WERI-Rb-1 (cell line): Measurements from ENCODE around the gene TNC.

Experiments used
- DNase-seq: peaks from one replicate; pipeline ENCODE4 v3.0.0-alpha.2; 2020
- H3K27ac ChIP-seq: fragments of 250-450 bp; sonication (Bioruptor Pico); 2 replicates; pipeline ENCODE4 v1.5.1; 2020; ENCODE audit warnings: mild to moderate bottlenecking, moderate library complexity
- H3K27me3 ChIP-seq: fragments of 250-450 bp; sonication (Bioruptor Pico); 2 replicates; pipeline ENCODE4 v1.5.1; 2021; ENCODE audit warnings: mild to moderate bottlenecking, low read depth, moderate library complexity; ENCODE audit not compliant: insufficient read depth, severe bottlenecking
- H3K36me3 ChIP-seq: fragments of 250-450 bp; sonication (Bioruptor Pico); 2 replicates; pipeline ENCODE4 v1.5.1; 2020; ENCODE audit warnings: mild to moderate bottlenecking, moderate library complexity
- H3K4me3 ChIP-seq: 2 replicates; pipeline ENCODE4 v1.5.1; 2011; ENCODE audit warnings: low read depth, mild to moderate bottlenecking, control low read depth, low read length
- H3K9me3 ChIP-seq: fragments of 250-450 bp; sonication (Bioruptor Pico); 2 replicates; pipeline ENCODE4 v1.5.1; 2021; ENCODE audit warnings: mild to moderate bottlenecking, moderate library complexity; ENCODE audit not compliant: severe bottlenecking
- TF ChIP-seq, protein P1 (sequence below): IDR thresholded peaks from 2 replicates; pipeline ENCODE4 v1.5.1; 2011; ENCODE audit warnings: low read depth, mild to moderate bottlenecking, control low read depth, inconsistent platforms, low read length

Gene TNC

DNA sequence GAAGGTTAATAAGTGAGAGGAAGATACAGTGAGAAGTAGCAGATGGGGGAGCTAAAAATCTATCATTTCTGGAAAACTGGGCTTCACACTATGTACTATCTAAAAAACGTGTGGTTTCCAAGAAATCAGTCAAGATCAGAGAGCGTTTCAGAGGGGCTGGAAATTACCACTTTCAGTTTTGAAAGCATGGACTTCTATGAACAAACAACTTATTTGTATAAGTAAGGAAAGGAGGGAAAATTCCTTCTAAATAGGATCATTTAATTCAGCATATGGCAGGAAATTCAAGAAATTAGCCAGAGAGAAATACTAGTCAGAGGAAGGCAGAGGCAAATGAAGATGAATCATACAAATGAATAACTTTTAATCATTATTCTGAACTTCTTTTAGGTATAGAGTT lies 11.3 kb downstream of the TNC start:
- TF ChIP-seq, protein P1, sequence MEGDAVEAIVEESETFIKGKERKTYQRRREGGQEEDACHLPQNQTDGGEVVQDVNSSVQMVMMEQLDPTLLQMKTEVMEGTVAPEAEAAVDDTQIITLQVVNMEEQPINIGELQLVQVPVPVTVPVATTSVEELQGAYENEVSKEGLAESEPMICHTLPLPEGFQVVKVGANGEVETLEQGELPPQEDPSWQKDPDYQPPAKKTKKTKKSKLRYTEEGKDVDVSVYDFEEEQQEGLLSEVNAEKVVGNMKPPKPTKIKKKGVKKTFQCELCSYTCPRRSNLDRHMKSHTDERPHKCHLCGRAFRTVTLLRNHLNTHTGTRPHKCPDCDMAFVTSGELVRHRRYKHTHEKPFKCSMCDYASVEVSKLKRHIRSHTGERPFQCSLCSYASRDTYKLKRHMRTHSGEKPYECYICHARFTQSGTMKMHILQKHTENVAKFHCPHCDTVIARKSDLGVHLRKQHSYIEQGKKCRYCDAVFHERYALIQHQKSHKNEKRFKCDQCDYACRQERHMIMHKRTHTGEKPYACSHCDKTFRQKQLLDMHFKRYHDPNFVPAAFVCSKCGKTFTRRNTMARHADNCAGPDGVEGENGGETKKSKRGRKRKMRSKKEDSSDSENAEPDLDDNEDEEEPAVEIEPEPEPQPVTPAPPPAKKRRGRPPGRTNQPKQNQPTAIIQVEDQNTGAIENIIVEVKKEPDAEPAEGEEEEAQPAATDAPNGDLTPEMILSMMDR: no peak
- Histone ChIP-seq H3K27me3 (no peaks in the 10 kb centered on the region), H3K9me3 (no peaks in the 10 kb centered on the region), H3K4me3 (no peak overlapping the region), H3K27ac (0 out of 2 replicates have a peak overlapping the region, but pooled peaks have one; percentile 1), H3K36me3 (no peaks in the 10 kb centered on the region; the same call in 1 of the 2 replicates)
- DNase-seq: no peak

DNA sequence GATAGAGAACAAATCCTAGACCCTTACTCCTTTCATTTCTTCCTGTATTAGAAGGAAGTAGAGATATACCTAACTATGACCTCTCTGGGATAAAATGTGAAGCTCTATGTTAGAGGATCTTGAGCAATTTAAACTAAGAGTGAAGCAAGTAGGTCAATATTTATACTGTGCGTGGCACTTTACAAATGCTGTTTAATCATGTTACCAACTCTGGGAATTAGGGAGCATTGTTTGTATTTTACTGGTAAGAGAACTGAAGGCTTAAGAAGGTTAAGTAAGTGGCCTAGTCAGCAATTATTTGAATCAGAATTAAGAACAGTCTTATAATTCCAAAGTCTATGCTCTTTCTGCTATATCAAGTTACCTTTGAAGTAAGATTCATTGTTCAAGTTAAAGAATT lies 12.0 kb downstream of the TNC start:
- H3K9me3 ChIP-seq: no peaks in the 10 kb centered on the region
- H3K27ac ChIP-seq: peak overlapping the region; percentile 8; the same call in 1 of the 2 replicates
- H3K27me3 ChIP-seq: no peaks in the 10 kb centered on the region
- TF ChIP-seq, protein P1: no peak
- H3K36me3 ChIP-seq: no peaks in the 10 kb centered on the region; the same call in 1 of the 2 replicates
- no peak overlapping the region for H3K4me3 ChIP-seq
- no peak for DNase-seq

DNA sequence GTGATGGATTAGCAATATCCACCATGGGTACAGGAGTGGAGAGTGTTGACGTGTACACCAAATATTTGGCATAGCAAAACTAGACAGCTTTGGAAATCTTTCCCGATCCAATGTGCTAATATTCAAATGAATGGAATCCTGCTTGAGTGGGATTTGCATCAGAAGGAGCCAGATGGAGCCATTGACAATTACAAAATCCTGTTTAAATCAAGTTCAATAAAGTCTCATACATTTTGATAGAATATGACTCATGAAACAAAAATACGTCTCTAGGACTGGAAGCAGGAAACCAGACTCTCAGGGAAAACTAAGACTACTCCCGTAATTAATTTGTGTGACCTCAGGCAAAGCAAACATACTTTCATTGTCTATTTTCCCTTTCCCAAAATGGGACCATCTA lies 13.0 kb downstream of the TNC start:
- H3K27me3 ChIP-seq: no peaks in the 10 kb centered on the region
- no peak for DNase-seq
- H3K27ac ChIP-seq: no peak overlapping the region
- H3K4me3 ChIP-seq: no peak overlapping the region
- TF ChIP-seq, protein P1: no peak
- no peaks in the 10 kb centered on the region; the same call in 1 of the 2 replicates for H3K36me3 ChIP-seq
- no peaks in the 10 kb centered on the region for H3K9me3 ChIP-seq

DNA sequence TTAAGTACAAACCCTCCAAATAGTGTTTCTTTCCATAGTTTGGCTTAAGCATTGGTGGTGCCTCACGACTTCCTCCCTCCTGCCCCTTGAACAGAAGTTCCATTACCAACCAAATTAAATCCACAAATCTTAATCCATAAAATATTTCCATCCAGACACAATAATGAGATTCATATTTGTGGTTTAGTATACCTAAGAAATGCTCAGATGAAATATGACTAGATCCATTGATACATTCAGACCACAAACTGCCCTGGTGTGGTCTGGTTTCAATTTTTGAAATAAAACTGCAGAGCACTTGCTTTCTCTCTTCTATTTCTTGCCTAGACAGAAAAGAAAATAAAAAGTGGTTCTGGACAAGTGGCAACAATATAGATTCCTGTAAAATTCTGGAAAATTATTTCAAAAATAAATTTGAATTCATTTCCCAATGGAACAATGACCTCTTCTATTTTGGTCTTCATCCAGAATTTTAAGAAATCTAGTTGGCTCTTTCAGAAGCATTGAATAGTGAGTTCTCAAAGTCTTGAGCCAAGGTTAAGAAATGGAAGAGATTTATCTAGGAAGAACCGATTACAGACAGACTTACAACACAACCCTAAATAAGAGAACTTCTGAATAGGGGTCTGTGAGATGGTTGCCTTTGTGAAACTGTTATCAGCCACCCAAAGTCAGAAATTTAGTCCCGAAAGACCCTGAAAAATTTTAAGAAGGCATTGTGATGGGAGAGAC lies 14.0 kb downstream of the TNC start:
- Histone ChIP-seq H3K4me3 (no peak overlapping the region), H3K27ac (no peak overlapping the region), H3K9me3 (no peaks in the 10 kb centered on the region), H3K36me3 (no peaks in the 10 kb centered on the region; the same call in 1 of the 2 replicates), H3K27me3 (no peaks in the 10 kb centered on the region)
- TF ChIP-seq, protein P1: no peak
- no peak for DNase-seq

DNA sequence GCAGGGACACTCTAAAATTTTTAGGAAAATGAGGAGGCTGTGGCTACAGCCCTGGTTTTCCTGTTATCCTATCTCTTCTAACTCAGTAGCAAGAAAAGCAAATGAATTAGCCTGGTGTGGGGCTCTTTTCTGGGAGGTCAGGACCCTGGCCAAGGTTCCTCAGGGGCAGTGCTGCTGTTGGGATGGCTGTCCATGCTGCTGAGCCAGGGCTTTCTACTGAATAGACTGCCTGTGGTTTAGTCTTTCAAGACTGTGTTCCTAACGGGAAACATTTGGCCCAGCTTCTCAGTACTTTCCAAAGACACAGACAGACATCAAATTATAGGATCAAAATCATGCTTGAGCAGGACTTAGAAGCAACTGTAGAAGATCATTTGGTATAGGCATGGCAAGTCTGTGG lies 18.1 kb downstream of the TNC start:
- Histone ChIP-seq H3K9me3 (no peaks in the 10 kb centered on the region), H3K4me3 (no peak overlapping the region), H3K27me3 (no peaks in the 10 kb centered on the region), H3K36me3 (no peaks in the 10 kb centered on the region), H3K27ac (no peak overlapping the region)
- TF ChIP-seq, protein P1: no peak
- no peak for DNase-seq
